ENCODE data around the gene BLTP3B.

GRCh38 chr12:100179252-100179651, 36.6 kb upstream of the BLTP3B start:
- no peak for TF ChIP-seq EZH2 (IDR thresholded peaks at IDR 0.05)
- no peak for TF ChIP-seq POLR2AphosphoS5 (IDR thresholded peaks at IDR 0.05; ENCODE audit: borderline replicate concordance, low read depth, low read length)

Data from SK-N-MC (cell line).